Fibroblast of pulmonary artery (primary cell): ENCODE data around the gene ZNF74.
"Not testable (repeated sequence)": the region's sequence is repeated elsewhere in the genome, so short reads cannot be mapped to it uniquely, and the experiment has no call there.

Source experiments
- DNase-seq: peaks from one replicate; pipeline ENCODE4 v3.0.0-alpha.2; 2010; ENCODE audit warnings: low read depth
- H3K4me3 ChIP-seq: replicated peaks from 2 replicates; pipeline ENCODE4 v1.5.1; 2011; ENCODE audit warnings: low read depth, mild to moderate bottlenecking, control low read depth, low read length, moderate library complexity
- CTCF ChIP-seq: IDR thresholded peaks from 2 replicates; pipeline ENCODE4 v1.5.1; 2011; ENCODE audit warnings: mild to moderate bottlenecking, control low read depth, low read length, inconsistent platforms; ENCODE audit errors: missing control alignments

Gene ZNF74

GRCh38 chr22:20413217-20414058 is 19.5 kb downstream of the ZNF74 start:
- DNase-seq: no peak
- H3K4me3 ChIP-seq: no peak overlapping the region
- TF ChIP-seq CTCF: no peak

- no peak for DNase-seq
- H3K4me3 ChIP-seq: no peak overlapping the region
- TF ChIP-seq CTCF: no peak
Observed at GRCh38 chr22:20414059-20414440, 20.1 kb downstream of the ZNF74 start.

- H3K4me3 ChIP-seq: no peak overlapping the region
- no peak for TF ChIP-seq CTCF
- DNase-seq: no peak
Observed at GRCh38 chr22:20414450-20414849, 20.5 kb downstream of the ZNF74 start.

- not testable (repeated sequence) for H3K4me3 ChIP-seq, DNase-seq
Observed at GRCh38 chr22:20415241-20415640, 21.3 kb downstream of the ZNF74 start.

- not testable (repeated sequence) for H3K4me3 ChIP-seq, DNase-seq
Observed at GRCh38 chr22:20415699-20416098, 21.7 kb downstream of the ZNF74 start.

- DNase-seq: peak; percentile 89
- H3K4me3 ChIP-seq: peak overlapping the region; percentile 48
- TF ChIP-seq CTCF: peak; percentile 77
Observed at GRCh38 chr22:20418211-20418788, 24.3 kb downstream of the ZNF74 start.

- no peak overlapping the region for H3K4me3 ChIP-seq
- no peak for TF ChIP-seq CTCF
- DNase-seq: no peak
Observed at GRCh38 chr22:20419664-20419951, 25.7 kb downstream of the ZNF74 start.

- no peak for TF ChIP-seq CTCF
- H3K4me3 ChIP-seq: no peak overlapping the region
- DNase-seq: no peak
Observed at GRCh38 chr22:20420157-20420842, 26.3 kb downstream of the ZNF74 start.
